HG02623 (cell line): ENCODE data around the gene HTT.

ENCODE experiments used
- ATAC-seq: cut with Tn5 transposase; IDR thresholded peaks from one replicate; pipeline ENCODE4 v1.9.1; 2021; ENCODE audit warnings: moderate library complexity; ENCODE audit not compliant: unreplicated experiment

The HTT gene

GRCh38 chr4:3215256-3215655 is 140.8 kb downstream of the HTT start:
- ATAC-seq = no peak

GRCh38 chr4:3215733-3216132 is 141.3 kb downstream of the HTT start:
- no peak for ATAC-seq

GRCh38 chr4:3217266-3217665 is 142.8 kb downstream of the HTT start:
- no peak for ATAC-seq

GRCh38 chr4:3217771-3218170 is 143.3 kb downstream of the HTT start:
- no peak for ATAC-seq

GRCh38 chr4:3218824-3219760 is 144.6 kb downstream of the HTT start:
- ATAC-seq = no peak

GRCh38 chr4:3219761-3220475 is 145.4 kb downstream of the HTT start:
- no peak for ATAC-seq

- no peak for ATAC-seq
These were observed 146.1 kb downstream of the HTT start for GRCh38 chr4:3220476-3221183.

- no peak for ATAC-seq
These were observed 146.7 kb downstream of the HTT start for GRCh38 chr4:3221184-3221494.

GRCh38 chr4:3221996-3222395 is 147.5 kb downstream of the HTT start:
- no peak for ATAC-seq

GRCh38 chr4:3223346-3223745 is 148.9 kb downstream of the HTT start:
- ATAC-seq = no peak

GRCh38 chr4:3223956-3224748 is 149.7 kb downstream of the HTT start:
- ATAC-seq = no peak

- ATAC-seq = no peak
These were observed 150.8 kb downstream of the HTT start for GRCh38 chr4:3225071-3225850.

GRCh38 chr4:3225936-3226335 is 151.5 kb downstream of the HTT start:
- ATAC-seq = no peak

GRCh38 chr4:3226467-3226866 is 152.0 kb downstream of the HTT start:
- no peak for ATAC-seq

GRCh38 chr4:3226944-3227343 is 152.5 kb downstream of the HTT start:
- no peak for ATAC-seq

GRCh38 chr4:3227878-3228675 is 153.6 kb downstream of the HTT start:
- ATAC-seq = no peak

- ATAC-seq = no peak
These were observed 154.4 kb downstream of the HTT start for GRCh38 chr4:3228881-3229280.

GRCh38 chr4:3229328-3229727 is 154.8 kb downstream of the HTT start:
- ATAC-seq = no peak

- ATAC-seq = no peak
These were observed 155.5 kb downstream of the HTT start for GRCh38 chr4:3229964-3230363.
